NCI-H524 (cell line): ENCODE measurements around the gene LTO1.
A peak's percentile ranks its signal among the peaks of the same experiment; 100 is the strongest.

Experiments used
- DNase-seq, 2 experiments: peaks; one replicate each; lab custom pipeline; 2025; lab: John Stamatoyannopoulos, UW

LTO1 gene

DNA sequence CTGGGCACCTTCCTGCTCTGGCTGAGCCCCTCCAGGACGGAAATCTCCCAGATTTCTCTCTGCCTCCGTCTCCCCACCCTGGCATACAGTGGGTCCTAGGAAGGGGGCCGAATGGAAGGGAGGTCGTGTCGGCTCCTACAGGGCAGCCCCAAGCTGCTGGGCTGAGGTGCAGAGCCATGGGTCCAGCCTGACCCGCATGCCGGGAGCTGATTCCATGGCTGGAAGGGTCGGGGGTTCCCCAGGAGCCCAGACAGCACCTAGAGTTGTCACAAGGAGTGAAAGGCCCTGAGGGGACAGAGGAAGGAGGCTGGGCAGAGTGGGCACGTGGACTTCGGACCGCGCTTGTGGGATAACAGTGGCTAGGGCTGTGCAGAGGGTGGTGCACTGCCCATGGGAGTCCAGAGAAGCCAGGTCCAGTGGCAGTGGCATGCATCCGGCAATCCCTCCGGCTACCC is 17.7 kb downstream of the LTO1 start:
- no peak for DNase-seq

DNA sequence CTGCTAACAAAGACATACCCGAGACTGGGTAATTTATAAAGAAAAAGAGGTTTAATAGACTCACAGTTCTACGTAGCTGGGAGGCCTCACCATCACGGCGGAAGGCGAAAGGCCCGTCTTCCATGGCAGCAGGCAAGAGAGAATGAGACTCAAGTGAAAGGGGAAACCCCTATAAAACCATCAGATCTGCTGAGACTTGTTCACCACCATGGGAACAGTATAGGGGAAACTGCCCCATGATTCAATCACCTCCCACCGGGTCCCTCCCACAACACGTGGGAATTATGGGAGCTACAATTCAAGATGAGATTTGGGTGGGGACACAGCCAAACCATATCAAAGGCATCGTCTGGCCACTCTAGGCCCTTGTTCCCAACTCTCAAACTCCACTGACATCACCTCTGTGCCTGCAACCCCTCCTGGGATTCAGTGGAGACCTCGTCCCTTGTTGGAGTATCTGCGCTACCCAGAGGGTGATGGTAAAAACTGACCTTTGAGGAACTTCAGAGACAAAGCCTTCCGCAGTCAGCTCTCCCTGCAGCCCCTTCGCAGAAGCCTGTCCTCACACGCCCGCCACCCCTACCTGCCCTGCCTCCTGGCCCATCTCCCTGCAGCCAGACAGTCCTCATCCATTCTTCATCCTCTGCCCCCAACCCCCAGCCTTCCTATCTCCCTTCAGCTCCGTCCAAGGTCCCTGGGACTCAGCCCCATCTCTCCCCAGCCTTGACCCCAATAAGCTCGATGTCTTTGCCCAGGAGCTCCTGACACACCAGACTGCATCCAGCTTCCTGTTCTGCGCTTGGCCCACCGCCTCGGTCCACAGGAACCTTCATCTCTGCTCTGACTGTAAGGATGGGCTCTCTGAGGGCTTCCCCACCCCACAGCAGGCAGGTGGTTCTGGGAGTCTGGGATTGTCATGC is 18.4 kb downstream of the LTO1 start:
- no peak for DNase-seq

DNA sequence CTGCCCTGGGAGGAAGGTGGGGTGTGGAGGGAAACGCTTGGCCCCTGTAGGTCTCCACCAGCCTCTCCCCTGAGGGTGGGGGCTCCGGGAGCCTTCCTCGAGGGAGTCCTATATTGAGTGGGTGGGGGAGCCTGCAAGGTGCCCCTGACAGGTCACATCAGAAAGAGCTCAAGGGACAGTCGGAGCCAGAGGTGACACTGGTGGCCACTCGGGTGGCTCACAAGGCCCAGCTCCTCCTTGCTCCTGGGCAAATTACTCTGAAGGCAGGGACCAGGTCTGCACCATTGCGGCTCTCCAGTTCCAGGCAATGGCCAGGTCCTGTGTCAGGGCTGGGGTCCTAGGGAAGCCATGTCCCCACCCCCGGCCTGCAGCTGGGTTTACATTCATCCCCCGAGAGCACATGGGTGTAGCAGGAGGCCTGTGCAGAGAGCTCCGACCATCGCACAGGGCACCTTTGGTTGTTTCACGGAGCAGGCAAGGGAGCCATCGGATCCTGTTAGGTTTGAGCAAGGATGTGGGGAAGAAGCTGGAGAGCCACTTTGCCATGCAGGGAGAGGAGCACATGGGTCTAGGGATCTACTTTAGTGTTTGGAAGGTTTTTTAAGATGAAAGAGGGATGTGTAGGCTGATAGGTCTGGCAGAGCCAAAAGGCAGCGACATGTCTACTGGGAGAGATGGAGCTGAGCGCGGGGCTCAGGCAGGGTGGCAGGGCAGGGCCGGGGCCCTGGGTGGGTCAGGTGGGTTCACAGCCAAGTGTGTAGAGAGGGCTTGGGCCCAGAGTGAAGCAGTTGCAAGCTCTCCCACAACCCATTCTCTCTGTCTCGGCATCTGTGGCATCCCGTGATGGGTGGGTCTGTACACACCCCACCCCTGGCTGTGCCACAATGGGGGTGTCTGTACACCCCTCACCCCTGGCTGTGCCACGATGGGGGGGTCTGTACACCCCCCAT is 19.4 kb downstream of the LTO1 start:
- no peak for DNase-seq

DNA sequence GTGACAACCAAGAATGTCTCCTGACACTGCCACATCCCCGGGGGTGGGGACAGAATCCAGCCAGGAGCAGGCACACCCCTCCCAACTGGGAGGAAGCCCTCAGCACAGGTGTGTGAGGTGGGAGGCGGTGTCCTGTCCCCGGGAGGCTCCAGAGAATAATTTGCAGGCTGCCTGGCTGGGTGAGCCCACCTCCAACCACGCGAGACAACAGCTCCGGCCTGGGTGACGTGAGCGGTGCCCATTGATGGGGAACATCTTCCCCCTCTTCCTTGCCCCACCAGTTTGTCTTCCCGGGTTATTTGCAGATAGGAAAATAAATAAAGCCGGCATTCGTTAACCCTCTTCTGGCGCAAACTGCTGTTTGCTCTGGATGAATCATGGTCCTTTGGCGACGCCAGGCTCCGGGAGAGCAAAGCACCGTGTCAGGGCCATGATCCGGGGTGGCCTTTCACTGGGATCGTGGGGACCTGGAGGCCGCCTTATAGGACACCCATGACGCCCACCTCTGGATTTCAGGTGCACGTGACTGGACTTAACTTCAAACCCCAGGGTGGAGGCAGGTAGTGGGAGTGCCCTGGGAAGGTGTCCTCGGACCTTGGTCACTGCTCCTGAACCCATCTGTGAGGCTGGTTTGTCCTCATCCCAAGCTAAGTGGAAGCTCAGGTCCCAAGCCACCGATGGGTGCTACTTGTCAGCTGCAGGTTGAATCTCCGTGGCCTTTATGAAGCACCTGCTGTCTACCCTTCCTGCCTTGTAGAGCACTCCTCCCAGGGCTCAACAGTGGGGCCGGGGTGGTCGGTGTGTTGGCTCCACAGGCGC is 20.3 kb downstream of the LTO1 start:
- DNase-seq = peak in 1 of 2 experiments; percentile 28

DNA sequence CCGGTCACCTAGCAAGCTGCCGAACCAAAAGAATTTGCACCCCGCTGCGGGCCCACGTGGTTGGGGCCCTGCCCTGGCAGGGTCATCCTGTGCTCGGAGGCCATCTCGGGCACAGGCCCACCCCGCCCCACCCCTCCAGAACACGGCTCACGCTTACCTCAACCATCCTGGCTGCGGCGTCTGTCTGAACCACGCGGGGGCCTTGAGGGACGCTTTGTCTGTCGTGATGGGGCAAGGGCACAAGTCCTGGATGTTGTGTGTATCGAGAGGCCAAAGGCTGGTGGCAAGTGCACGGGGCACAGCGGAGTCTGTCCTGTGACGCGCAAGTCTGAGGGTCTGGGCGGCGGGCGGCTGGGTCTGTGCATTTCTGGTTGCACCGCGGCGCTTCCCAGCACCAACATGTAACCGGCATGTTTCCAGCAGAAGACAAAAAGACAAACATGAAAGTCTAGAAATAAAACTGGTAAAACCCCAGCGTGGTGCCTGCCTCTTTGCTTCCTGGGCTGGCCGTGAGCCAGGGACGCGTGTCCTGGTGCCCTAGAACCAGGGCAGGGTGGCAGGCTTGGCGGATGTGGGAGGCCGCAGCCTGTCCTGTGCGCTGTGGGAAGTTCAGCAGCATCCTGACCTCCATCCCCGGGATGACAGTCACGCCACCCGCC is 21.0 kb downstream of the LTO1 start:
- DNase-seq = no peak

DNA sequence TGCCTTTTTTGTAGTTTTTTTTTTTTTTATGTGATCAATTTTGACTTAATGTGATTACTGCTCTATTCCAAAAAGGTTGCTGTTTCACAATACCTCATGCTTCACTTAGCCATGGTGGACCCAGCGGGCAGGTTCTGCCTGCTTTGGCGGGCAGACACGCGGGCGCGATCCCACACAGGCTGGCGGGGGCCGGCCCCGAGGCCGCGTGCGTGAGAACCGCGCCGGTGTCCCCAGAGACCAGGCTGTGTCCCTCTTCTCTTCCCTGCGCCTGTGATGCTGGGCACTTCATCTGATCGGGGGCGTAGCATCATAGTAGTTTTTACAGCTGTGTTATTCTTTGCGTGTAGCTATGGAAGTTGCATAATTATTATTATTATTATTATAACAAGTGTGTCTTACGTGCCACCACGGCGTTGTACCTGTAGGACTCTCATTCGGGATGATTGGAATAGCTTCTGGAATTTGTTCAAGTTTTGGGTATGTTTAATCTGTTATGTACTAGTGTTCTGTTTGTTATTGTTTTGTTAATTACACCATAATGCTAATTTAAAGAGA is 21.7 kb downstream of the LTO1 start:
- no peak for DNase-seq

DNA sequence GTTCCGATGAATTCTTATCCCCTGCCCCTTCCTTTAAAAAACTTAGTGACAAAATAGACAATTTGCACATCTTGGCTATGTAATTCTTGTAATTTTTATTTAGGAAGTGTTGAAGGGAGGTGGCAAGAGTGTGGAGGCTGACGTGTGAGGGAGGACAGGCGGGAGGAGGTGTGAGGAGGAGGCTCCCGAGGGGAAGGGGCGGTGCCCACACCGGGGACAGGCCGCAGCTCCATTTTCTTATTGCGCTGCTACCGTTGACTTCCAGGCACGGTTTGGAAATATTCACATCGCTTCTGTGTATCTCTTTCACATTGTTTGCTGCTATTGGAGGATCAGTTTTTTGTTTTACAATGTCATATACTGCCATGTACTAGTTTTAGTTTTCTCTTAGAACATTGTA is 22.2 kb downstream of the LTO1 start:
- DNase-seq = no peak

DNA sequence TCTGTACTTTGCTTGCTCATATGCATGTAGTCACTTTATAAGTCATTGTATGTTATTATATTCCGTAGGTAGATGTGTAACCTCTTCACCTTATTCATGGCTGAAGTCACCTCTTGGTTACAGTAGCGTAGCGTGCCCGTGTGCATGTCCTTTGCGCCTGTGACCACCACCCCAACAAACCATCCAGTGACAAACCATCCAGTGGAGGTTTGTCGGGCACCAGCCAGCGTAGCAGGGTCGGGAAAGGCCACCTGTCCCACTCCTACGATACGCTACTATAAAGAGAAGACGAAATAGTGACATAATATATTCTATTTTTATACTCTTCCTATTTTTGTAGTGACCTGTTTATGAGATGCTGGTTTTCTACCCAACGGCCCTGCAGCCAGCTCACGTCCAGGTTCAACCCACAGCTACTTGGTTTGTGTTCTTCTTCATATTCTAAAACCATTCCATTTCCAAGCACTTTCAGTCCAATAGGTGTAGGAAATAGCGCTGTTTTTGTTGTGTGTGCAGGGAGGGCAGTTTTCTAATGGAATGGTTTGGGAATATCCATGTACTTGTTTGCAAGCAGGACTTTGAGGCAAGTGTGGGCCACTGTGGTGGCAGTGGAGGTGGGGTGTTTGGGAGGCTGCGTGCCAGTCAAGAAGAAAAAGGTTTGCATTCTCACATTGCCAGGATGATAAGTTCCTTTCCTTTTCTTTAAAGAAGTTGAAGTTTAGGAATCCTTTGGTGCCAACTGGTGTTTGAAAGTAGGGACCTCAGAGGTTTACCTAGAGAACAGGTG is 23.1 kb downstream of the LTO1 start:
- DNase-seq = no peak

DNA sequence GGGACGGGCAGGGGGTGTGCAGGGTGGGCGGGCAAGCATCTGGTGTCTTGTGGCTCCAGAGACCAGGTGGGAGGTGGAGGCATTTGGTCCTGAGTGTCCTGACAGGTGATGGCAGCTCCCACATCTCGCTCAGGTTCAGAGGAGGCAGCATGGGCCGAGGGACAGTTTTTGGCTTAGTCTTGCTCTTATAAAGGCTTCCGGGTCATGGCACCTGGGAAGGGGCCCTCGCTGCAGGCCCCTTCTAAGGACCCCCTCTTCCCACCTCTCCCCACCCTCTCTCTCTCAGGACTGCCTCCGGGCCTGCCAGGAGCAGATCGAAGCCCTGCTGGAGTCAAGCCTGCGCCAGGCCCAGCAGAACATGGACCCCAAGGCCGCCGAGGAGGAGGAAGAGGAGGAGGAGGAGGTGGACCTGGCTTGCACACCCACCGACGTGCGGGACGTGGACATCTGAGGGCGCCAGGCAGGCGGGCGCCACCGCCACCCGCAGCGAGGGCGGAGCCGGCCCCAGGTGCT is 24.3 kb downstream of the LTO1 start:
- DNase-seq = no peak

DNA sequence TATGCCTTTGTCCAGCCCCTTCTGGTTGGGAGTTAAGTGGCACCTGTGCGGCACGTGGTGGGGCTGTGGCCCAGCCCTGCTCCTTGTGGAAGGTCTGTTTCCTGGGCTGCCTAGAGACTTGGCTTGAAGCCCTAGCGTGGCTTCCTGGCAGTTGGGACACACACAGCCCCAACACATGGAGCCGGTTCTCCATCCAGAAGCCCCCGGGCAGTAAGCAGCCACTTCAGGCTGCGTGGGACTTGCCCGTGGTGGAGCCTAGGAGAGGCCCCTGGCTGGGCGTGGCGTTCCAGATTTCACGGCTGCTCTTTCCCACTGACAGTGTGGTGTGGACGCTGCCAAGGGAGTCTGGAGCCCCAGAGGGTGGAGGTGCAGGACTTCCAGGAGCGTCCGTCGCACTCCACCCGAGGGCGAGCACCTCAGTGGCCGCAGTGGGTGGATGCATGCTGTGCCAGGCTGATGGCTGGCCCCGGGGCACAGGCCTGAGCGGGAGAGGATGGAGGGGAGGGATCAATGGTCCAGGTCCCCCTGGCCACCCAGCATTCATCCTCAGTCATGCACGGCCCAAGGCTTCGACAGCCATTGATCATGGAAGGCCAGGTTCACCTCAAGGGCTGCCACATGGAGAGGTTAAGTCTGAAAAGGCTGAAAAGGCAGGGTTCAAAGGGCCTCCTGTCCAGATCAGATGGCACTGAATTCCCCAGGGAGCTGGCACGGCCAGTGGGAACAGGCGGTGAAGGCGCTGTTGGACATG is 24.9 kb downstream of the LTO1 start:
- DNase-seq = no peak

DNA sequence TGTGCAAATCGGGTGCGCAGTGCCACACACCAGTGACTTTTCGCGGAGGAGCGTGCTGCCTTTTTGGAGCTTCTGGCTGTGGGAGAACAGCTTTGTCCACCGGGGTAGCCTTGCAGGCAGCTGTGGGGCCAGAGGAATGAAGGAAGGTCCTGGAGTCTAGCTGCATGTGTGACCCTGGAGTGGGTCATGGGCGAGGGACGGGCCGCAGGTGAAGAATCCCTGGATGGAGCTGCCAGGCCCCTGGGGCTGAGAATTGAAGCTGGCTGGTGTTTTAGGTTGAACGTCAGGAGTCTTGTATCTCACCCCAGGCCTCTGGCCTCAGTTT is 25.6 kb downstream of the LTO1 start:
- DNase-seq = no peak

DNA sequence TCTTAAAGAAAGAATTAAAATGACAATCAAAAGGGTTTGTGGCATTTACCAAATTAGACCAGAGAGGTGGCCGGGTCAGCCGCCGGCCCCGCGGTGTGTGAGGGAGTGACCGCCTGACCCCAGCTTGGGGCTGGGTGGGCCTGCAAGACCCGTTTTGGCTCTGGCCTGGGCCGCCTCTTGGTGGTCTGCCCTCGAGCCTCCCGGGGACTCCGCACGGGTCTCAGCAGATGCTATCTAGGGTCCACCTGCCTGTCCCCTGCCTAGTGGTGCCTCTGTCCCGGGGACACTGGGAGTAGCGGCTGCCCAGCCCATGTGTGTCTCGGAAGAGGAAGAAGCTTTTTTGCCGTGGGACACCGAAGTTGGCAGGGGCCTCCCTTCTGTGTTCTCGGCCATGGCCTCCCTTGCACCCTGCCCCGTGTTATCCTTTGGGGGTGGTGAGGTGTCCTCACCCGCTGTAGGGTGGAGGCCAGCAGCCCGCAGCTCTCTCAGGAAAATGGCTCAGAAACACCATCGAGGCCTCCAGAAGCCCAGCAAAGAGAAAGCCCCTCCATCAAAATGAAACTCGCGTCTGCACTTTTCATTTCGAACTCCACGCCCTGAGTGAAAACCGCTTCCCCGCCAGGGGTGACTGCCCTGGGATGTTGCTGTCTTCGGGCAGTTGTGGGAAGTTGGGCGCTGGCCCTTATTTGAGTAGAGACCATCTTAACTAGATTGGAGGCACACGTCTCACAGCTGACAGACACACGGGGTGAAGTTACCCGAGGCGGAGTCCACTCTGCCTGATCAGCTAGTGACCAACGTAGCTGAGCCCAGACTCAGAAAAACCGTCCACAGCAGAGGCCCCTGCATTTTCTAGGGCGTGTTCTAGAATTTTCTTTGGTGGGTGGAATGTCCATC is 26.2 kb downstream of the LTO1 start:
- DNase-seq = no peak

DNA sequence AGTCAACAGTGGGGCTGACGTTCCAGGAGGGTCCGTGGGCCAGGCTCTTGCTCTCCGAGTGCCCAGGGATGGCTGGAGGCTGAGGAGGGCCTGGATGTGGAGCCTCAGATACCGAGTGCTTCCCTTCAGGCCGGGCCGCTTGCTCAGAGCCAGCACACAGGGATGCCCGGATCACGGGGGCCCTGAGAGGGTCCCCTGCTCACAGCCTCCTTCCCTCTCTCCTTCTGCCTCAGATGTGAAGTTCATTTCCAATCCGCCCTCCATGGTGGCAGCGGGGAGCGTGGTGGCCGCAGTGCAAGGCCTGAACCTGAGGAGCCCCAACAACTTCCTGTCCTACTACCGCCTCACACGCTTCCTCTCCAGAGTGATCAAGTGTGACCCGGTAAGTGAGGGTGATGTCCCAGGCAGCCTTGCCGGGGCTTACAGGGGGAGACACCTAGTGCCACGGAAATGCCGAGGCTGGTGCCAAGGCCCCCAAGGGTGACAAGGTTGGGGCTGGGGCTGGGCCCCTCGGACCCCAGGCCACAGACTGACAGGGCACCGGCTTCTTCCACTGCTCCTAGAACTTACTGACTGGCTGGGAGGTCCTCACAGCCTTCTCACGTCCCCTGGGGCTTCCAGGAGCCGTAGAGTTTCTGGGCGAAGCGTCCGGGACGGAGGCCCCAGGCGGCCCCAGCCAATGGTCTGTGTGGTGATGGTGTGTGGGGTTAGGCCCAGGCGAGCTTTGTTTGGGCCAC is 27.2 kb downstream of the LTO1 start:
- no peak for DNase-seq

DNA sequence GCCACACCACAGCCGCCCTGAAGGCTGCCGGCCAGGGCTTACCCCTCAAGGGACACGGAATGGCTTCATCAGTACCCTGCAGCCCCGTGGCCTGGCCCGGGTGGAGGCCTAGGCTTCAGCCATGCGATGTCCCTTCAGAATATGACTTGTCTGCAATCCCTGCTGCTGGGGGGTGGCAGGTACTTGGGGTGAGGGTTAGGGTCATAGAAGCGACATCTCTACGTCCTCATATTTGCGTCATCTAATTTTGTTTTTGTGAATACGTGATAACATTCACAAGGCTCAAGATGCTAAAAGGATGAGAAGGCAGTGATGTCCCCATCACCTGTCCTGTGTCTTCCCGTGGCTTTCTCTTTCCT is 27.8 kb downstream of the LTO1 start:
- DNase-seq = no peak

DNA sequence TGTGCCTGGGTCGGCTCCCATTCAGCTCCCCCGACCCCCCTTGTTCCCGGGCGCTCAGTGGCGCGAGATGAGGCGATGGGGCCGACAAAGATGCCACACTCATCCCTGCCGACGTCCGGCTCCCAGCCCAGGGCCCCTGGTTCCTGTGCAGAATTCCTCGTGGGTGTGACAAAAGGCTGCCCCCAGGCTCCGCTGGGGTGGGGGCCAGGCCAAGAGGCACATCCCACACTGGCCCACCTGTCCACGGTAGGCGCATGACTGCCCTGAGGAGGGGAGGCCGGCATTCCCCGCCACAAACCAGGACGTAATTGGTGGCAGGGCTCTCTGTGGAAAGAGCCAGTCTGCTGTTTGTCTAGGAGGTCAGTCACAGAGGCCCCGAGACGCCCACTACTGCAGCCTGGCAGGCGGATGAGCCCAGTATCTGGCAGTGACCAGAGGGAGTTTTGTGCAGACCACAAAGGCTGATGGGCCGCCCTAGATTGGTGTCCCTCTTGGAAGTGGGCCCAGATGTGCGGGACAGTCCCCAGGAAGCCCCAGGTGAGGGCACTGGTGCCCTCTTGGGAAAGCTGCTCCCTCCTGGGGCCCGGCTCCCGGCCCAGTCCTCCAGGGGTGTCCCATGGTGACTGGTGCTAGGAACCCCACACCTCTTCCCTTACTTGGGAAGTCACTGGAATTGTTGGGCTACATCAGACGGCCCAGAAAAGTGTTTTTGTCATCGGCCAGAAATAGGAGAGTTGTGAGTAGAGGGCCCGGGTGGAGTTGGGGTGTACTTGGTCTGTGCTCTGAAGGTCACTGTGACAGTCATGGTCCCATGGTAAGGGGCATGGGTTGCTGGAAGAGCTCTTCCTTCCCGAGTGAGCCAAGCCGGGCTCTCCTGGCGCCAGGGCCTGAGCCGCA is 28.4 kb downstream of the LTO1 start:
- DNase-seq = no peak

DNA sequence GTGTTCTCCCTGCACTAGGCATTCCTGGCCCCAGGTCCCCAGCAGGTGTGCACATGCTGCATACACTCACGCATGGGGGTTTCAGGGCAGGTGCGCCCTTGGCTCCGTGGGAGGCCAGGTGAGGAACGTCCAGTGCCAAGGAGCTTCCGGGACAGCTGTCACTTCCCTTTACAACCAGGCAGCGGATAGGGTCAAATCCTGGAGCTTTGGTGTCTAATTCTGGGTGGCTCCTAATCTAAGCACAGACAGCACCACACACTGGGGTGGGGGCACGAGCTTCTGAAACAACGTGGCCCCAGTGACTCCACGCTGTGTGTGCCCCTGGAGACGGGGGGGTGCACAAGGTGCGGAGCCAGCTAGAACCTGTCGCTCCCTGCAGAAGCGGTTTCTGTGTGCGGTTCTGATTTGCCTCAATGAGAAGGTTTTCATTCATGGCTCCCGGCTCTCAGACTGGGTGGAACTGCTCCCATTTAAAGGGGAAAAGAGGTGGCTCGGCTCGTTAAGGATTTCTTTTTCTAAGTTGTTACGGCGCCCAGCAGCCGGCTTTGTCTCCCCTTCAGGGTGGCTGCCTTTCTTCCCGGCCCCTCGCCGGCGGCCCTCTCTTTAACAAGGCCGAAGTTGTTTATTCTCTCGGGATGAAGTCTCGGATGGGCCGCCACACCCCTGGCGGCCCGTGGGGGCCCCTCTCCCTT is 29.2 kb downstream of the LTO1 start:
- no peak for DNase-seq
